Central memory CD4-positive, alpha-beta T cell (primary cell): ENCODE results near the gene ELFN2.

Experiments used
- DNase-seq: peaks from one replicate; pipeline ENCODE4 v3.0.0; 2022

ELFN2 gene

DNA sequence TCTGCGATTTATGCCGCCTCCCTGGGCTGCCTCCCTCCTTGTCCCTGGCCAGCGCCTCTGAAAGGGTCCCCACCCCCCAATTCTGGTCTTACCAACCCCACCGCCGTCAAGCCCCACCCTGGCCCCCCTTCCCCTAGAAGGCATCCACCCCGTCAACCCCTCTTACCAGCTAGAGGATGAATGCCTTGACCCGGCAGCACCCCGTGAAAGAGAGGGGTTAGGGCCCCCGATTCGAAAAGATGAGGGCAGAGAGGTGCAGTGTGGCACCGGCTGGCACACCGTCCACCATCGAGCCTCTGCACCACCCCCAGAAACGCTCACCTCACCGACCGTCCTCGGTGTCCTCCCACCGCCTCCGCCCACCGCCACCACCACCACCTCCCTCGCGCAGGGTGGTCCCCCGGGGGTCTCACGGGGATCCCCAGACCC, 559 bp downstream of the ELFN2 start:
- DNase-seq: no peak

DNA sequence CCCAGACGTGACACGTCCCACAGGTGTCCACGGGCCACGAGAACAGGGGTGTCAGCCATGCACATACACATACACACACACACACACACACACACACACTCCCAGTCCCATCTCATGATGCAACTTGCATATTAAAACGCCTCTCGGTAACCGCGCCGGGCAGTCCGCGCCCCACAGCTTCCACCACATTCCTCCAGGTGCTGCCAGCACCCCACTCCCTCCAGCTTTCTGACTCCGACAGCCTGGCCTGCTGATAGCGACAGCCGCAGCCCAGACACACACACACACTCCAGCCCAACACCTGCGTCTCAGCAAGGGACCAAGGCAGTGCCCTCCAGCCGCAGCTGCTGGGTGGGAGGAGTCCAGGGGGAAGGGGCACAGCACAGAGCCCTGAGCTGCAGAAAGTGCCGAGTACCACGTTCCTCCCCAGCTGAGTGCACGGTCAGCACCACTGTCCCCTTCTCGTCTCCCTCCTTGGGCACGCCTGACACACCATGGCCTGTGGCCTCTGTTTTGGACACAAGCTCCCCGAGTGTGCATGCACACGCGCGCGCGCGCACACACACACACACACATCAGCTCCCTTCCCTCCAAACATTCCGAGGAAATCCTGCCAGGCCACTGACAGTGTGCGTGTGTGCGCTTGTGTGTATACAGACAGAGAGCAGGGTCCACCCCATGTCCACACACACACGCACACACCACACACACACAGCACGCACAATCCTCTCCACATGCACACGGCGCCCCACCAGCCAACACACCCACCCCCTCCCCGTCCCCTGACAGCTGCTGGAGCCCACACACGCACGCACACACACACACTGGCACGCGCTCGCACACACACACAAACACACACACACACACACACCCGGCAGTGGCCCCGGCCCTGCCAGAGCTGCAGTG, 1.2 kb downstream of the ELFN2 start:
- no peak for DNase-seq

DNA sequence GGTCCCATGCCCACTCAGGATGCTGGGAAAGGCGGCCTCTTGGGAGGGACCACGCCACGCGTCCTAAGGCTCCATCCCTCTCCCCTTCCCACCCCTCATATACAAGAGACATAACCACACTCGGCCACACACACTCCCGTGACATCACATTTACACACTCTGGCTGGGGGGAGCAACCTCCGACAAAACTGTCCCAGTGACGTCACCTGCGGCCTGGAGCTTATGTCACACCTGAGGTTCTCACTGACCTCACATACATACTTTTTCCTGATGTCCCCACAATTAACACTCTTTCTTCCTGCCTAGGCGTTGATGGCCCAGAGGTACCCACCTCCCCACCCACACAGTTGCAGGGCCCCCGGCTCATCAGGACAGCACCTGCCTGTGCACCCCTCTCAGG, 1.9 kb downstream of the ELFN2 start:
- DNase-seq: no peak

DNA sequence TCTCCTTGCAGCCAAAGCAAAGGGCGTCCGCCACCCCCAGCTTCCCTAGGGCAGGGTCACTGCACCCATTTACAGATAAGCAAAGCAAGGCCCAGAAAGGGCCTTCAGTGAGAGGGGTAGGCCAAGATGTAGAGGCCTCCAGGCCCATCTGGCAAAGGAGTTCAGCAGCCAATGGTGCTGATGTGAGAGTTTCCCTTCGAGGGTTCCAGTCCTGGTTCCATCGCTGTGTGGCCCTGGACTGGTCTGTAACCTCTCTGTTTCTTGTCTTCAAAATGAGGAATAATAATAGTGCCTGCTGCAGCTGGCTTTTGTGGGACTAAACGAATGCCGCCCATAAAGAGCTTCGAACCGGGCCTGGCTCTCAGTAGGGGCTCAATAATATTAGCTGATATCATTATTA, 4.0 kb downstream of the ELFN2 start:
- DNase-seq: no peak

DNA sequence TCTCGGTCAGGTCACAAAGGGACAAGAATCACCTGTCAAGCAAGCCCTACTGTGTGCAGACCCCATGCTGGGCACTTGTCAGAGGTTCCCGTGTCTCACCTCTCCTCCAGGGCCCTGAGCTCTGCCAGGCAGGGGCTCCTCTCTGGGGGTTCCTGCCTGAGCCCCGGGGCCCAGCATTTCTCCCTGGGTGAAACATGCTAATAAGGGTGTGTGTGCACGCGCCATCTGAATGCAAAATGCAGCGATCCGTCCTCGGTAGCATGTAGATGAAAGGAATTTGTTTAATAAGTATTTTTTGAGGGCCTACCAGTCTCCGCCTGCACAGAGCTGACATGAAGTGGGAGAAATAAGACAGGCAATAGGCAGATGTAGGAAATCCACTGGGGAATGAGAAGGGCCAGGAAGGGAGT, 5.8 kb downstream of the ELFN2 start:
- DNase-seq: no peak

DNA sequence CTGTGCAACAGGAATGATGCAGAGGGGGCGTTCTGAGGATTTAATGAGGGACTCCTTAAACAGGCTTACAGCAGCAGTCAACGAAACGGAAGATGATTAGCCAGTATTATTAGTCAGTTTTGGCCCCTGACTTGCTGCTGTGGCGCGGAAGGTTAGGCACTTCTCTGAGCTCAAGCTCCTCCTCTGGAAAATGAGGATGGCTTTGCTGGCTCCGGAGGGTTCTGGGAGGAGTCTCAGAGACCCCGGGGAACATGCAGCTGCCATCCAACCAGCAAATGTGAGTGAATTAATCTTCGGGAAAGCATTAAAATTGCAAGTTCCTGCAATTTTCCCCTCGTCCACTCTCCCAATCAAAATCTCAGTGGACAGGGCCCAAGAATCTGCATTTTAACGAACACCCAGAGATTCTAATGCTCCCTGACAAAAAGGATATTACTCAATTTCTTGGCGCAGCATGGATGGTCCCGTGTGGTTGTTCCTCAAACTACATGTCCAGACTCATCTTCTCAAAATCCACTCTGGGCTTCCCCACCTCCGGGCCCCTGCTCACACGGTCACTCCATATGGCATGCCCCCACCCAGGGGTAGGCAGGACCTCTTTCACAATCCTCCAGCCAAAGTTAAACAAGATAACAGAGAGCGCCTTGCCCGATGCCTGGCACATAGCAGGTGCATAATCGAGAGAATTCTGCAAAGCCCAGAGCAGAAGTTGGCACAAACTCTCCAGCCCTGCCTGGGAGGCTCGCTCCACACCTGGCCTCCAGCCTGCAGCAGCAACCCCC, 6.4 kb downstream of the ELFN2 start:
- DNase-seq: no peak

DNA sequence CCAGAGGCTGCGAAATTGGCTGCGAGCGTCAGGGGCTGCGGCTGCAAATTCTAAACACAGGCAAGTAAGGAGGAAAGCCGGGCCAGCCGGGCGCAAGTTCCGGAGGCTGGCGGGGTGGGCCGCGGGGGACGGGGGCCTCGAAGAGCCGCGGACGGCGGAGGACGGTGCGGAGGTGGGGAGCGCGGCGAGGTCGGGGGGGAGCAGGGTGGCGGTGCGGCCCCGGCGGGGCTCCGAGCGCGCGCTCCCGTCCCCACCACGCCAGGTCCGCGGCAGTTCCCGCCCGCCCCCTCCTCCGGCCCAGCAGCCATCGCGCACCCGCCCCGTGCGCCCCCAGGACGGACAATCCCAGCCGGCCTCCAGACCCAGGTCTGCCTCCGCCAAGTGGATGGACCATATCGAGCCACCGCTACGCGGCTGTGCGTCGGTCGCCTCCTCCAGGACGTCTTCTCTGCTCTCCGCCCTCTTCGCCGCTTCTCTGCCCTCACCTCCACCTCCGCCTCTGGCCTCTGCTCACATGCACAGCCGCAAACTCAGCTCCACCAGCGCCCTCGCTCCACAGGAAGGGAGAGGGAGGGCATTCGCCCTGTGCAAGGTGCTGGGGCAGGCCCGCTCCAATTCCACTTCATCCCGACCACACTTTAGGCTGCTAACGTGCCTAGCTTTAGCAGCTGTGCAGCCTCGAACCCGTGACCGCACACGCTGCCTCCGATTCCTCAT, 7.2 kb downstream of the ELFN2 start:
- DNase-seq: peak; percentile 9

DNA sequence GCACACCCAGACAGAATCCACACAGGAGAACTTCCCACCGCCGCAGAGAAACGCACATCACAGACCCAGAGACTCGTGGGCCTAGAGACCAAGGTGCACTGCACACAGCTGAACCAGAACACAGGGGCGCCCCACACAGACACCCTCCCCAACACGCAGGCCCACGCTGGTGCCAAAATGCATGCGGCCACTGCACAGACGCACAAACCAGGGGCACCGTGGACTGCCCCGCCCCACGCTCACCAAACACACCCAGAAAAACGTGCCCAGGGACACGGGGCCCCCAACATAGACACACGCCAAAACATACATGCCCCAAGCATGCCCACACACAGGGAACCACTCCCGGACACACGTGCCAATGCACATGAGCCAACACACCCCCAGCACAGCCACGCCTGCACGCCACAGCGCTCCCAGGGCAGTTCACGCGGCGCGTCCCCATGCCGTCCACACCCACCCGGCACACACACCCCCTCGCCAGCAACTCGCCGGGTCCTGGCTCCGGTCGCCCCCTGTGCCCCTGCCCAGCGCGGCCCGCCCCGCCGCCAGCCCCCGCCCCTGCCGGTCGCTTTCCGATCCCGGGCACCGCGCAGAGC, 7.8 kb downstream of the ELFN2 start:
- no peak for DNase-seq

DNA sequence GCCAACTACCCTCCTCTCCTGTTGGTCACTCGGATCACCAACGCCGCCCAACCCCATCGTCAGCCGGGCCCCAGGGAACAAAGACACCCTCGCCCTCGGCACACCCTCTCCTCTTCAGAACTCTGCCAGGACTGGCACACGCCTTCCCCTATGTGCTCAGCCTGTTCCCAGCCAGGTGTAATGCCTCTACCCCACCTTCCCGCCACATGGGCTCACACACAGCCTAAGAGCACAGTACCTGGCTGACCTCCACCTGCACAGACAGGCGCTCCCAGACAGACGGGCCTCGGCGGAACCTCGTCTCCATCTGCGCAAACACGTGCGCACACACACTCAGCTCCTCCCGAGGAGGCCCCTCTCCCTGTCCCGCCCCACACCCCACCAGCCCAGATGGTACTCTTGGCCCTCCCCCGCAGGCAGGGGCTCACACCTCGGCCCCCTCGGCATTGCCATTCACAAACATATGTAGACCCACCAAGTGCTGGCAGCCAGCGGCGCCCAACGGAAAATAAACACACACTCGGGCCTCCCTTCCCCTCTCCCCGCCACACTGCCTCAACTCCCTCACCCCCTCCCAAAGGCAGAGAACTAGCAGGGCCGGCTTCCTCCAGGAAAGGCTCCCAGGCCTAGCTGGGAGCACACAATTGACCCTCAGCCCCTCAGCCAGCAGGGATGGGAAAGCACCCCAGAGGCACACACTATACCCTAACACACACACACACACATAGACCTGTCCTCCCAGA, 8.5 kb downstream of the ELFN2 start:
- DNase-seq: no peak

DNA sequence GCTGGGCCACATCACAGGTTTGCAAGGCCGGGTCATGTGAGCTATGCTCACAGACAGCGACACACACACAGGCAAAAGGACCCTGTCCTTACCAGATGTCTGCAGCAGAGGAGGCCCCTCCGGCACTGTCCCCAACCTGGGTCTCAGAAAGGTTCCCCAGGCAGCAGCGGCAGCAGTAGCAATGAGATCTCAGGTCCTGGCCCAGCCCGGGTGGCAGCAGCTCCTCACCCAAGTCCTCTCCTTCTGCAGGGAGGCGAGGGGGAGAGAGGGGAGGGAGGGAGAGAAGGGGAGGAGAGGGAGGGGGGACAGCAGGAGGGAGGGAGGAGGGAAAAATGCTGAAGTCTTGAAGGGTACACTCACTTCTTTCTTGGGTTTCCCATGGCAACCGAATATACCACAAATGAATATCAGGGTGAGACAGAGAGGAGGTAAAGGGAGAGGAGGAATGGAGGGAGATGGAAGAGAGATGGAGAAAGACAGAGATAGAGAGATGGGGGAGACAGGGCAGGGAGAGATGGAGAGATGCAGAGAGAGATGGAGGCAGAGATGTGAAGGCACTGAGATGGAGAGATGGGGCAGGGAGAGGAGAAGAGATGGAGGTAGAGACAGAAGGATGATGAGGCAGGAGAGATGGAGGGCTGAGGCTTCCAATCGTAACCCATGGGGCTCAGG, 9.5 kb downstream of the ELFN2 start:
- DNase-seq: no peak

DNA sequence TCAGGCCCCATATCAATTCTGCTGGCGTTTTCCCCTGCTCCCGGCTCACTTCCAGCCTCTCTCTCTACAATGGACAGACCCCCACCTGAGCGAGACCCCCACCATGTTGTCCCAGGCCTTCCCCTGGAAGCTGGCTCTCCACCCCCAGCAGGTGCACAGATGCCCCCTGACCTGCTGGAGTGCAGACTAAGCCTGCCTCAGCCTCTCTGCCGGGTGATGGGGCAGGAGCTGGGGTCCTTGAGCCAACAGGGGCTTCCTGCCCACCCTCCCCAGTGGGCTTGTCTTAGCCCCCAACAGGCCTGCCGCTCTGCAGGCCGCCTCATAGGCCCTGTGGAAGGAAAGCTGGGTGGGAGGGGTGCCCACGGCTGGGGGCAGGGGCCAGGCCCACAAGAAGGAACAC, 10.0 kb downstream of the ELFN2 start:
- no peak for DNase-seq

DNA sequence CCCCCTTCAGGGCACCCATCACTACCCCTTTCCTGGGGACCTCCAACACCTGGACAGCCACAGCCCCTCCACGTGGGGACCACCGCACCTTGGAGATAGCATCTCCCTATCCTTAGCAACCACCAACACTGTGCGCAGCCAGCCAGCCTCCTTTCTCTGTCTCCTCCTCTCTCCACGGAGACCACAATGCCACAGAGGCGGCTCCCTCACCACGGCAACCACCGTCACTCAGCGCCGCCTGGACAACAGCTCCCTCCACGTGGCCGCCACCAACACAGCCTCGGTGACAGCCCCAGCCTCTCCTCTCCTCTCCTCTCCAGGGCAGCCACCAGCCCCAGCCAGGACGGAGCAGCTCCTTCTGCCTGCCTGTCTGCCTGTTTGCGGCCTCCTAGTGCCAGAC, 10.5 kb downstream of the ELFN2 start:
- peak; percentile 15 for DNase-seq

DNA sequence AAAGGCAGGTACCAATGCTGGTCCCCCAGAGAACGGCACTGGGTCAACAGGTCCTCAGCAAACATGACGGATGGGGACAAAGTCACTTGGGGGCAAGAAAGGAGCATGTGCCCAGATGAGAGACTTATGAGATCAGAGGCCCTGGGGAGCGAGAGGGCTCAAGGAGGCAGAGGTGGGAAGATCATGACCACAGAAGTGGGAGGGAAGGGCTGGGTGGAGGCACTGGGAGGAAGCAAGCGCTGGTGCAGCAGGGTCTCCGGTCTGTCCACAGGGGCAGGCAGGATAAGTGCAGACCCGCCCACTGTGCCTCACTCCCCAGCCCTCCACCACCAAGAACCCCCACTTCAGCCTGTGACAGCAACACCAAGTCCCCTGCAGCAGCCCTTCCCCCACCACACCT, 10.9 kb downstream of the ELFN2 start:
- no peak for DNase-seq

DNA sequence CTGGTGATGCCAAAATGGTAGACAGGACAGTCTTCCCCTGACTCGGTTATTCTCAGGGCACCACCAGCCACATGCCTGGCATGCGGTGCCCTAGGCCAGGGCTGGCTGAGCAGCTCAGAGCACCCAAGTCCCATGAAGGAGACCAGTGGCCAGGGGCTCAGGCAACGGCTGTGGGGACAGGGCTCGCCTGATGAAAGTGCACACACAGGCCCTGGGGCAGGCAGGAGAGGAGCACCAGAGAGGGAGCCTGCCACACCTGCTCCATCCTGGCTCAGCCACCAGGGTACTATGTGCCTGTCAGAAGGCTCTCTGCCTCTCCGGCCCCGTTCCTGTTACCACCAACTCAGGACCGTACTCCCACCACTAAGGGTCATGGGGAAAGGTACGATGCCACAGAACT, 12.1 kb downstream of the ELFN2 start:
- DNase-seq: no peak

DNA sequence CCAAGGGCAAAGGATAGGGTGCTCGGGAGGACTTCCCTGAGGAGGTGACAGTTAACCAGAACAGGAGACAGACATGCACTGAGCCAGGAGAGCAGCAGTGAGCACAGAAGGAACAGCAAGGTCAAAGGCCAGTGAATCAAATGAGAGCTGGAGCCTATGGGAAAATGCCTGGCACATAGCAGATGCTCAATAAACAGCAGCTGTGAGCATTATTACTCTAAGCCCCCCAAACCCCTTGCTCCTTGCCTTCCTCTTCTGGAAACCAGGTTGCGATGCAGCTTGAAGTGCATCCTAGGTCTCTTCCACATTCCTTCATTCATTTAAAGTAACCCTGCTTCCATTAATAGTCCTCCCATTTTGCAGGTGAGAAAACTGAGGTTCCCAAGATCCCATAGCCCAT, 13.0 kb downstream of the ELFN2 start:
- no peak for DNase-seq

DNA sequence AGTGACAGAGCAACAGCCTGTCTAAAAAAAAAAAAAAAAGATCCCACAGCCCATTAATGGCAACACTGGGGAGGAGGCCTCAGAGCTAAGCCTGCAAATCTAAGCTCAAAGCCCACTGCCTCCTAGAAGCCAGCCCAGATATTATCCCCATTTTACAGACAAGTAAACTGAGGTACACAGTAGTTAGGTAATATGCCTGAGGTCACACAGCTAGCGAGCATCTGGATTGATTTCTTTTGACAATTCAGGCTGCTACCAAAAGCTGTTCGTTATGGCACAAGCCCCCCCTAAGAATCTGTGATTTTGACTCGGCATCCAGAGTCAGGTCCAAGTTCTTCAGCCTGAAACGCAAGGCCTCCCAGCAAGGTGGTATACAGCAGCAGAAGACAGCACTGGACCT, 13.7 kb downstream of the ELFN2 start:
- DNase-seq: no peak

DNA sequence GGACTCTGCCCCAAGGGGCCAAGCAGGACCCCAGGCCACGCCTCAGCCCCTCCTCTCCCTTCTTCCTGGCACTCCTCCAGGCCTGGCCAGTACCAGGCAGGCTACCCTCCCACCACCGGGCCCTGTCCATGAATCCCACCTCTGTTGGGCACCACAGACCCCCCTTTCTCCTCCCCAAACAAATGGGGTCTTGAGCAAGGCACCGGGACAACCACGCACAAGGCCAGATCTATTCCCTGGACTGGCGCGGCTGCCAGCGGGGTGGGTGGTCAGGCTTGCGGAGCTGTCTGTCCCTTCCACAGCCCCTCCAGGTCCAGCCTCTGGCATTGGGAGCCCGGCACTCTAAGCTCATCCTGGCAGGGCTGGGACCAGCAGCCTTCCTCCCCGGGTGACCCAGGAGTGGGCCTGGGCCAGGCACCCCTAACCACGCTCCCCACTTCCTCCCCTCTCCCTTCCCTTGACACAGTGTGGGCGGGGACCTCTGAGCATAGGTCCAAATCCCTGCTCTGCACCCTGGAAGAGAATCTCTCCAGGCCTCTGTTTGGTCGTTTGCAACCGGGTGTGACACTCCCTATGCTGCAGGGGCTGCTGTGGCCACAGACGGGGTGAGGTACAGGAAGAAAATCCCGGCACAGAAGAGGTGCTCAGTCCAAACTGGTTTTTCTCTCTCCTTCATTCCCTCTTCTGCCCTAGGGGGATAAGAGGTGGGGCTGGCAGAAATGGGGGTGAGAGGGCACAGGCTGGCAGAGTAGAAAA, 14.6 kb downstream of the ELFN2 start:
- no peak for DNase-seq

DNA sequence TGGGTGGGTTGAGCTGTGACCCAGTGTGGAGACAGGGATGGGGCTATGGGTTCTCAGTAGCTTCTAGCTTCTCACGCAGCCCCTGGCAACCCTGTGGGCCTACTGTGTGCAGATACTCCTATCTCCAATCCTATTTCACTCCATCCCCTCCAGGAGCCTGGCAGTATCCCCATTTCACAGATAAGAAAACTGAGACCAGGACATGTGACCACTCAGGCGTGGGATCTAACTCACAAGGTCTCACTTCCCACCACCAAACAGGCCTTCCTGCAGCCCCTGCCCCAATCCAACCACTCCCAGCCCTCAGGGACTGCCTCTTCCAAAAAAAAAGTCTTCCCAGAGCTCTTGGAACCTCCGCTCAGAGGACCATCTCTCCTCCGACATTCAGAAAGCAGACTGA, 15.6 kb downstream of the ELFN2 start:
- no peak for DNase-seq

DNA sequence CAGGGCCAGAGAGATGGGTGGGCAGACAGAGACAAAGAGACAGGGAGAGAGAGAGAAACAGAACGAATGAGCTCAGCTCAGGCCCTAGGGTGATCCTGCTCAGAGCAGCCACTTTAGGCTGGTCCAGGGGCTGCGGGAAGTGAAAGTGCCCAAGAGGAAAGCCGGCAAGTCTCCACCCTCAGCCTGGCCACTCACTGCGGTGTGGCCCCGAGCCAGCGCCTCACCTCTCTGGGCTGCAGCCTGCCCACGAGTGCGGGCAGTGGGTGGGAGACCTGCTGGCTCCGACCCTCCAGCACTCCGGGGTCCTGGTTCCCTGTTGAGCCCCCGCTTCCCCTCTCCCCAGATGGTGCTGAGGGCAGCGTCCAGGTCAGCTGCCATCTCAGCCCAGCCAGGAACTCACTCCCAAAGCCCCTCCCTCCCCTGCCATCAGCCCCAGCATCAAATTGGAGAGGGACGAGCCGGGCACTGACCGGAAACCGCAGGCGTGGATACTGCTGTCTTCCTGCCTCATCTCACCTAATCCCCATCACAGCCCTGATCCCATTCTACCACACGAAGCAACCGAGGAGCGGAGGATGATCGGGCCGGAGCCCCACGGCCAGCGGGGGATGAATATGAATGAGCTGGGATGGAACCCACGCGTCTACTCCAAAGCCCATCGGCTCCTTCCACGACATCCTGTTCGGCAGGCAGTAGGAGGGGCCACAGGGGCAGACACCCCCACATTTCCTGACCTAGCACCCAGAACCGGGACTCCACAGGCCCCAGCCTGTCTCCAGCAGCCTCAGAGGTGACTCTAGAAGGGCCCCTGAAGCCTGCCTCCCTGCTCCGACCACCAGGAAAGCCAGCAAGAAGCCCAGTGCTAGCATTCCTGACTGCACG, 16.9 kb downstream of the ELFN2 start:
- no peak for DNase-seq
